ENCODE results near the gene COL6A5. TPM values are rescaled to one million over a fixed set of nuclear protein-coding genes. Genes with fewer than 3 reads are reported as not detected.
"Not testable (repeated sequence)": the region's sequence is repeated elsewhere in the genome, so short reads cannot be mapped to it uniquely, and the experiment has no call there.

Gene COL6A5
- total RNA-seq, 2 donors from 2014 or later: 0.15 TPM; not detected in 1

GRCh38 chr3:130342821-130343661 is 2.4 kb upstream of the COL6A5 start:
- Histone ChIP-seq H3K4me3 (no peak overlapping the region), H3K9me3 (no peaks in the 10 kb centered on the region), H3K27ac (no peak overlapping the region), H3K27me3 (peaks cover 7% of the 10 kb centered on the region), H3K36me3 (no peaks in the 10 kb centered on the region), H3K4me1 (no peaks in the 10 kb centered on the region), H3K9ac (ENCODE audit: low read depth in 2 of 2, low read length in 2 of 2) (no peak overlapping the region)
- DNase-seq: no peak
- intact Hi-C loops (cut with DNase I): no loop called here
- TF ChIP-seq CTCF (IDR thresholded peaks at IDR 0.05): no peak

- H3K9ac ChIP-seq (ENCODE audit: low read depth in 2 of 2, low read length in 2 of 2); H3K4me1 ChIP-seq; H3K27ac ChIP-seq; H3K4me3 ChIP-seq; intact Hi-C loops (cut with DNase I); H3K27me3 ChIP-seq; H3K9me3 ChIP-seq; H3K36me3 ChIP-seq; DNase-seq: not testable (repeated sequence)
These were observed 2.8 kb downstream of the COL6A5 start for GRCh38 chr3:130348258-130348657.

- H3K9ac ChIP-seq (ENCODE audit: low read depth in 2 of 2, low read length in 2 of 2): no peak overlapping the region
- no peak for TF ChIP-seq CTCF (IDR thresholded peaks at IDR 0.05)
- no peak for DNase-seq
- H3K9me3 ChIP-seq: no peaks in the 10 kb centered on the region
- no peak overlapping the region for H3K27ac ChIP-seq
- intact Hi-C loops (cut with DNase I): no loop called here
- no peaks in the 10 kb centered on the region for H3K27me3 ChIP-seq
- no peaks in the 10 kb centered on the region for H3K4me1 ChIP-seq
- no peaks in the 10 kb centered on the region for H3K36me3 ChIP-seq
- H3K4me3 ChIP-seq: no peak overlapping the region
These were observed 9.0 kb downstream of the COL6A5 start for GRCh38 chr3:130354430-130354829.

GRCh38 chr3:130374033-130374432 is 28.6 kb downstream of the COL6A5 start:
- H3K4me1 ChIP-seq: no peaks in the 10 kb centered on the region
- DNase-seq: no peak
- H3K36me3 ChIP-seq: no peaks in the 10 kb centered on the region
- H3K27ac ChIP-seq: no peak overlapping the region
- H3K27me3 ChIP-seq: no peaks in the 10 kb centered on the region
- H3K4me3 ChIP-seq: no peak overlapping the region
- H3K9me3 ChIP-seq: no peaks in the 10 kb centered on the region
- intact Hi-C loops (cut with DNase I): no loop called here
- H3K9ac ChIP-seq (ENCODE audit: low read depth in 2 of 2, low read length in 2 of 2): no peak overlapping the region
- TF ChIP-seq CTCF (IDR thresholded peaks at IDR 0.05): no peak

- intact Hi-C loops (cut with DNase I): no loop called here
- Histone ChIP-seq H3K9me3 (no peaks in the 10 kb centered on the region), H3K9ac (ENCODE audit: low read depth in 2 of 2, low read length in 2 of 2) (no peak overlapping the region), H3K27me3 (no peaks in the 10 kb centered on the region), H3K36me3 (no peaks in the 10 kb centered on the region), H3K4me1 (no peaks in the 10 kb centered on the region), H3K27ac (no peak overlapping the region), H3K4me3 (no peak overlapping the region)
- no peak for TF ChIP-seq CTCF (IDR thresholded peaks at IDR 0.05)
- no peak for DNase-seq
These were observed 29.4 kb downstream of the COL6A5 start for GRCh38 chr3:130374908-130375307.

- no peaks in the 10 kb centered on the region for H3K9me3 ChIP-seq
- DNase-seq: no peak
- H3K27ac ChIP-seq: no peak overlapping the region
- no peak overlapping the region for H3K4me3 ChIP-seq
- no peaks in the 10 kb centered on the region for H3K36me3 ChIP-seq
- no peak overlapping the region for H3K9ac ChIP-seq (ENCODE audit: low read depth in 2 of 2, low read length in 2 of 2)
- intact Hi-C loops (cut with DNase I): no loop called here
- no peak for TF ChIP-seq CTCF (IDR thresholded peaks at IDR 0.05)
- no peaks in the 10 kb centered on the region for H3K4me1 ChIP-seq
- no peaks in the 10 kb centered on the region for H3K27me3 ChIP-seq
These were observed 32.6 kb downstream of the COL6A5 start for GRCh38 chr3:130377960-130378676.

All from colonic mucosa (tissue), 4 donors.